GM12878 (cell line): ENCODE data around the gene UTP3. TPM values are rescaled to one million over a fixed set of nuclear protein-coding genes. Genes with fewer than 3 reads are reported as not detected.

ENCODE experiments used
- BHLHE40 ChIP-seq, 2 experiments: fragments of 450-650 bp in 1 of 2; IDR thresholded peaks; 2 replicates each; pipeline ENCODE4 v1.6.1; 2011 to 2017; ENCODE audit warnings: low read depth in 2 of 2, borderline replicate concordance in 1 of 2, improper control_type of control experiment in 1 of 2, low read length in 1 of 2, mild to moderate bottlenecking in 1 of 2
- CBX5 ChIP-seq: sonication (generic); IDR thresholded peaks from 2 replicates; pipeline ENCODE4 v1.6.1; 2016; ENCODE audit warnings: low read depth, moderate library complexity, mild to moderate bottlenecking, inconsistent platforms
- CREB1 ChIP-seq: IDR thresholded peaks from 2 replicates; pipeline ENCODE4 v1.6.1; 2012; ENCODE audit warnings: low read depth, mild to moderate bottlenecking, inconsistent platforms
- DPF2 ChIP-seq: fragments of 450-650 bp; IDR thresholded peaks from 2 replicates; pipeline ENCODE4 v1.6.1; 2017; ENCODE audit warnings: mild to moderate bottlenecking
- EGR1 ChIP-seq, 2 experiments: IDR thresholded peaks; 1 replicate in 1 of 2; 2 replicates in 1 of 2; pipeline ENCODE4 v1.6.1; 2011 to 2012; ENCODE audit warnings: low read depth in 2 of 2, low read length in 2 of 2, borderline replicate concordance in 1 of 2, mild to moderate bottlenecking in 1 of 2, moderate library complexity in 1 of 2
- ELK1 ChIP-seq: IDR thresholded peaks from 2 replicates; pipeline ENCODE4 v1.6.1; 2012; ENCODE audit warnings: low read depth, low read length, improper control_type of control experiment
- EP300 ChIP-seq, 2 experiments: fragments of 150-350 bp in 1 of 2; IDR thresholded peaks; 2 replicates each; pipeline ENCODE4 v1.6.1; 2011 to 2012; ENCODE audit warnings: low read depth in 2 of 2, low read length in 2 of 2, borderline replicate concordance in 1 of 2, improper control_type of control experiment in 1 of 2, inconsistent platforms in 1 of 2; ENCODE audit not compliant: control insufficient read depth in 1 of 2
- IKZF1 ChIP-seq: fragments of 450-650 bp; conservative IDR thresholded peaks from 2 replicates; pipeline ENCODE4 v1.6.1; 2017; ENCODE audit warnings: antibody characterized with exemption, mild to moderate bottlenecking
- JUNB ChIP-seq: IDR thresholded peaks from 2 replicates; pipeline ENCODE4 v1.6.1; 2016; ENCODE audit warnings: antibody characterized with exemption, mild to moderate bottlenecking
- NR2F1 ChIP-seq: fragments of 450-650 bp; conservative IDR thresholded peaks from 2 replicates; pipeline ENCODE4 v1.6.1; 2017; ENCODE audit warnings: mild to moderate bottlenecking
- PKNOX1 ChIP-seq: fragments of 450-650 bp; IDR thresholded peaks from 2 replicates; pipeline ENCODE4 v1.6.1; 2016; ENCODE audit warnings: mild to moderate bottlenecking
- RUNX3 ChIP-seq: IDR thresholded peaks from 2 replicates; pipeline ENCODE4 v1.6.1; 2012; ENCODE audit warnings: low read length, inconsistent platforms
- SPI1 ChIP-seq: IDR thresholded peaks from 2 replicates; pipeline ENCODE4 v1.6.1; 2011; ENCODE audit warnings: low read depth, mild to moderate bottlenecking, low read length, moderate library complexity, borderline replicate concordance; ENCODE audit not compliant: insufficient read depth
- SREBF1 ChIP-seq: IDR thresholded peaks from 2 replicates; pipeline ENCODE4 v1.6.1; 2012; ENCODE audit warnings: mild to moderate bottlenecking, low read length
- TBL1XR1 ChIP-seq: IDR thresholded peaks from 2 replicates; pipeline ENCODE4 v1.6.1; 2012; ENCODE audit warnings: low read depth, low read length, improper control_type of control experiment
- ZNF24 ChIP-seq: fragments of 450-650 bp; IDR thresholded peaks from 2 replicates; pipeline ENCODE4 v1.6.1; 2017; ENCODE audit warnings: antibody characterized with exemption, mild to moderate bottlenecking
- ZNF274 ChIP-seq: IDR thresholded peaks from one replicate; pipeline ENCODE4 v1.8.0; 2011; ENCODE audit not compliant: insufficient read length, insufficient read depth
- ZNF384 ChIP-seq: IDR thresholded peaks from 2 replicates; pipeline ENCODE4 v1.6.1; 2012; ENCODE audit warnings: low read depth, mild to moderate bottlenecking, low read length, improper control_type of control experiment, borderline replicate concordance
- polyA plus RNA-seq, 11 experiments: library from polyadenylated mRNA; depleted of rRNA in 4 of 11; unstranded in 6 of 11; stranded (reverse) in 5 of 11; fragments of >200 nt; fragmentation: Nextera tagmentation in 4 of 11; fragmentation: Illumina TruSeq in 1 of 11; extraction: Ambion mirVana in 4 of 11; extraction: Trizol in 1 of 11; gene quantifications; 1 replicate in 1 of 11; 2 replicates in 10 of 11; pipeline versions ENCODE4 v1.2.1 to v1.2.3, GENCODE V29; 2011 to 2016; ENCODE audit warnings: inconsistent platforms in 2 of 11, missing spikeins in 2 of 11, low read depth in 1 of 11
- total RNA-seq, 4 experiments: library from RNA; depleted of rRNA in 3 of 4; stranded (reverse); fragments of >200 nt in 3 of 4; fragmentation: Illumina TruSeq in 1 of 4; extraction: Trizol in 1 of 4; gene quantifications; 2 replicates each; pipeline versions ENCODE4 v1.2.1 to v1.2.3, GENCODE V29; 2013 to 2021
- TF ChIP-seq, protein P1 (sequence below): fragments of 150-350 bp; IDR thresholded peaks from 2 replicates; pipeline ENCODE4 v1.6.1; 2016; ENCODE audit warnings: low read depth, low read length
- TF ChIP-seq, protein P2 (sequence below), 3 experiments: IDR thresholded peaks in 2 of 3; conservative IDR thresholded peaks in 1 of 3; 2 replicates each; pipeline ENCODE4 v1.5.1; 2011; ENCODE audit warnings: low read depth in 3 of 3, low read length in 3 of 3, mild to moderate bottlenecking in 3 of 3, control low read depth in 2 of 3, moderate library complexity in 2 of 3, inconsistent platforms in 1 of 3, mixed read lengths in 1 of 3; ENCODE audit not compliant: control insufficient read depth in 2 of 3, insufficient read depth in 1 of 3; ENCODE audit errors: extremely low read depth in 1 of 3
- TF ChIP-seq, protein P3 (sequence below): fragments of 150-350 bp; IDR thresholded peaks from 2 replicates; pipeline ENCODE4 v1.6.1; 2014; ENCODE audit warnings: mild to moderate bottlenecking, low read depth, low read length

UTP3 gene
- total and polyA plus RNA-seq, 10 of the 15 experiments (the other 5 are each of a cell fraction or from before 2014, with no cell fraction given): 15.8 to 60.7 (median 22.5) TPM

- TF ChIP-seq CREB1 (peak; percentile 47; the same call in 1 of the 2 replicates), PKNOX1 (peak; percentile 22; the same call in 1 of the 2 replicates), ZNF274 (no peak), RUNX3 (peak; percentile 100), ZNF384 (no peak), EP300 (IDR thresholded peaks at IDR 0.05; ENCODE audit: borderline replicate concordance in 1 of 2, control insufficient read depth in 1 of 2, low read depth in 2 of 2, low read length in 2 of 2) (peak; percentile 87 to 98; a peak in 3 of 4 replicates), CBX5 (0 out of 2 replicates have a peak, but pooled peaks have one; percentile 45), TBL1XR1 (peak; percentile 88), ELK1 (no peak), DPF2 (peak; percentile 81), BHLHE40 (IDR thresholded peaks at IDR 0.05; ENCODE audit: borderline replicate concordance in 1 of 2, low read depth in 2 of 2, low read length in 1 of 2) (peak; percentile 83 to 87), NR2F1 (peak; percentile 55; the same call in 1 of the 2 replicates), IKZF1 (peak; percentile 77), SPI1 (no peak), SREBF1 (no peak), ZNF24 (no peak), EGR1 (IDR thresholded peaks at IDR 0.05; ENCODE audit: borderline replicate concordance in 1 of 2, low read depth in 2 of 2, low read length in 2 of 2) (no peak), JUNB (peak; percentile 54)
- TF ChIP-seq, protein P1, sequence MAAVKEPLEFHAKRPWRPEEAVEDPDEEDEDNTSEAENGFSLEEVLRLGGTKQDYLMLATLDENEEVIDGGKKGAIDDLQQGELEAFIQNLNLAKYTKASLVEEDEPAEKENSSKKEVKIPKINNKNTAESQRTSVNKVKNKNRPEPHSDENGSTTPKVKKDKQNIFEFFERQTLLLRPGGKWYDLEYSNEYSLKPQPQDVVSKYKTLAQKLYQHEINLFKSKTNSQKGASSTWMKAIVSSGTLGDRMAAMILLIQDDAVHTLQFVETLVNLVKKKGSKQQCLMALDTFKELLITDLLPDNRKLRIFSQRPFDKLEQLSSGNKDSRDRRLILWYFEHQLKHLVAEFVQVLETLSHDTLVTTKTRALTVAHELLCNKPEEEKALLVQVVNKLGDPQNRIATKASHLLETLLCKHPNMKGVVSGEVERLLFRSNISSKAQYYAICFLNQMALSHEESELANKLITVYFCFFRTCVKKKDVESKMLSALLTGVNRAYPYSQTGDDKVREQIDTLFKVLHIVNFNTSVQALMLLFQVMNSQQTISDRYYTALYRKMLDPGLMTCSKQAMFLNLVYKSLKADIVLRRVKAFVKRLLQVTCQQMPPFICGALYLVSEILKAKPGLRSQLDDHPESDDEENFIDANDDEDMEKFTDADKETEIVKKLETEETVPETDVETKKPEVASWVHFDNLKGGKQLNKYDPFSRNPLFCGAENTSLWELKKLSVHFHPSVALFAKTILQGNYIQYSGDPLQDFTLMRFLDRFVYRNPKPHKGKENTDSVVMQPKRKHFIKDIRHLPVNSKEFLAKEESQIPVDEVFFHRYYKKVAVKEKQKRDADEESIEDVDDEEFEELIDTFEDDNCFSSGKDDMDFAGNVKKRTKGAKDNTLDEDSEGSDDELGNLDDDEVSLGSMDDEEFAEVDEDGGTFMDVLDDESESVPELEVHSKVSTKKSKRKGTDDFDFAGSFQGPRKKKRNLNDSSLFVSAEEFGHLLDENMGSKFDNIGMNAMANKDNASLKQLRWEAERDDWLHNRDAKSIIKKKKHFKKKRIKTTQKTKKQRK: no peak
- TF ChIP-seq, protein P2, sequence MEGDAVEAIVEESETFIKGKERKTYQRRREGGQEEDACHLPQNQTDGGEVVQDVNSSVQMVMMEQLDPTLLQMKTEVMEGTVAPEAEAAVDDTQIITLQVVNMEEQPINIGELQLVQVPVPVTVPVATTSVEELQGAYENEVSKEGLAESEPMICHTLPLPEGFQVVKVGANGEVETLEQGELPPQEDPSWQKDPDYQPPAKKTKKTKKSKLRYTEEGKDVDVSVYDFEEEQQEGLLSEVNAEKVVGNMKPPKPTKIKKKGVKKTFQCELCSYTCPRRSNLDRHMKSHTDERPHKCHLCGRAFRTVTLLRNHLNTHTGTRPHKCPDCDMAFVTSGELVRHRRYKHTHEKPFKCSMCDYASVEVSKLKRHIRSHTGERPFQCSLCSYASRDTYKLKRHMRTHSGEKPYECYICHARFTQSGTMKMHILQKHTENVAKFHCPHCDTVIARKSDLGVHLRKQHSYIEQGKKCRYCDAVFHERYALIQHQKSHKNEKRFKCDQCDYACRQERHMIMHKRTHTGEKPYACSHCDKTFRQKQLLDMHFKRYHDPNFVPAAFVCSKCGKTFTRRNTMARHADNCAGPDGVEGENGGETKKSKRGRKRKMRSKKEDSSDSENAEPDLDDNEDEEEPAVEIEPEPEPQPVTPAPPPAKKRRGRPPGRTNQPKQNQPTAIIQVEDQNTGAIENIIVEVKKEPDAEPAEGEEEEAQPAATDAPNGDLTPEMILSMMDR (IDR thresholded peaks at IDR 0.05 in 2 of 3, conservative IDR thresholded peaks at IDR 0.05 in 1 of 3; ENCODE audit: control insufficient read depth in 2 of 3, extremely low read depth in 1 of 3, insufficient read depth in 1 of 3, low read depth in 3 of 3, low read length in 3 of 3): no peak
- TF ChIP-seq, protein P3, sequence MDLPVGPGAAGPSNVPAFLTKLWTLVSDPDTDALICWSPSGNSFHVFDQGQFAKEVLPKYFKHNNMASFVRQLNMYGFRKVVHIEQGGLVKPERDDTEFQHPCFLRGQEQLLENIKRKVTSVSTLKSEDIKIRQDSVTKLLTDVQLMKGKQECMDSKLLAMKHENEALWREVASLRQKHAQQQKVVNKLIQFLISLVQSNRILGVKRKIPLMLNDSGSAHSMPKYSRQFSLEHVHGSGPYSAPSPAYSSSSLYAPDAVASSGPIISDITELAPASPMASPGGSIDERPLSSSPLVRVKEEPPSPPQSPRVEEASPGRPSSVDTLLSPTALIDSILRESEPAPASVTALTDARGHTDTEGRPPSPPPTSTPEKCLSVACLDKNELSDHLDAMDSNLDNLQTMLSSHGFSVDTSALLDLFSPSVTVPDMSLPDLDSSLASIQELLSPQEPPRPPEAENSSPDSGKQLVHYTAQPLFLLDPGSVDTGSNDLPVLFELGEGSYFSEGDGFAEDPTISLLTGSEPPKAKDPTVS: no peak
Measured at GRCh38 chr4:70678383-70678999, 9.8 kb upstream of the UTP3 start (continued).
